ENCODE data around the gene CEP112. TPM values are rescaled to one million over a fixed set of nuclear protein-coding genes. Genes with fewer than 3 reads are reported as not detected.

Gene CEP112
- total and polyA plus RNA-seq, 9 of the 15 experiments (the other 6 are each of a cell fraction or from before 2014, with no cell fraction given): 0.84 TPM; not detected in 8

- H2AFZ ChIP-seq (ENCODE audit: low read depth, low read length): no peak overlapping the region
- POLR2A ChIA-PET: no interaction called here
- 0% methylated on average over 1 of the region's 1 CpG for WGBS (ENCODE audit: insufficient coverage, low coverage, missing lambda C conversion rate)
- no peak overlapping the region for H3K9ac ChIP-seq (ENCODE audit: insufficient read depth in 1 of 2, low read depth in 2 of 2, low read length in 2 of 2)
- no peaks in the 10 kb centered on the region for H3K4me1 ChIP-seq (replicated peaks in 1 of 2; ENCODE audit: control insufficient read depth in 2 of 2, insufficient read depth in 2 of 2, low read length in 2 of 2)
- no peaks in the 10 kb centered on the region for H3K9me3 ChIP-seq (replicated peaks; ENCODE audit: control insufficient read depth, insufficient read depth, low read depth, low read length)
- H3K9me1 ChIP-seq (ENCODE audit: control insufficient read depth, insufficient read depth, low read length): no peaks in the 10 kb centered on the region
- H3K79me2 ChIP-seq (ENCODE audit: control insufficient read depth, insufficient read depth, low read length): no peaks in the 10 kb centered on the region
- H3K4me2 ChIP-seq (ENCODE audit: insufficient read depth, low read length): no peak overlapping the region
- CTCF ChIA-PET (ENCODE audit: low intra/inter-chr PET ratio): no interaction called here
- no peak overlapping the region for H3K4me3 ChIP-seq
- no peaks in the 10 kb centered on the region for H4K20me1 ChIP-seq (replicated peaks; ENCODE audit: control insufficient read depth, insufficient read depth, low read length)
- no peaks in the 10 kb centered on the region for H3K27me3 ChIP-seq (ENCODE audit: control insufficient read depth in 2 of 2, insufficient read depth in 2 of 2, low read length in 2 of 2)
- DNase-seq (ENCODE audit: extremely low read depth in 1 of 4, low spot score in 3 of 4) (no peak), FAIRE-seq (no peak), ATAC-seq (no peak)
- intact Hi-C loops (cut with micrococcal nuclease) (no loop called here), in situ Hi-C loops (cut with MboI) (no loop called here)
- no TSS peak for BruUV-seq (replicated peaks)
- TF ChIP-seq MEF2A (IDR thresholded peaks at IDR 0.05; ENCODE audit: control insufficient read depth, low read depth, low read length): no peak
- TF ChIP-seq FOXA3 (CRISPR knock-in tag; conservative IDR thresholded peaks at IDR 0.05 in 1 of 2, IDR thresholded peaks at IDR 0.05 in 1 of 2): no peak
- TF ChIP-seq EGR1 (conservative IDR thresholded peaks at IDR 0.05): no peak
- TF ChIP-seq ZNF121 (CRISPR knock-in tag; conservative IDR thresholded peaks at IDR 0.05): no peak
- TF ChIP-seq HOMEZ (CRISPR knock-in tag; IDR thresholded peaks at IDR 0.05): no peak
- TF ChIP-seq CXXC5 (CRISPR knock-in tag; IDR thresholded peaks at IDR 0.05): no peak
- TF ChIP-seq CCAR2 (IDR thresholded peaks at IDR 0.05; ENCODE audit: low read depth, low read length): no peak
- no peak for TF ChIP-seq TOE1 (IDR thresholded peaks at IDR 0.05; ENCODE audit: borderline replicate concordance)
- no peak for TF ChIP-seq TOE1 (CRISPR knock-in tag; IDR thresholded peaks at IDR 0.05; ENCODE audit: borderline replicate concordance, low read depth)
- TF ChIP-seq ZNF699 (CRISPR knock-in tag; IDR thresholded peaks at IDR 0.05; ENCODE audit: insufficient replicate concordance): no peak
- no peak for TF ChIP-seq CAMTA2 (CRISPR knock-in tag; conservative IDR thresholded peaks at IDR 0.05)
- TF ChIP-seq ZNF766 (CRISPR knock-in tag; conservative IDR thresholded peaks at IDR 0.05): no peak
- TF ChIP-seq SMC3 (conservative IDR thresholded peaks at IDR 0.05; ENCODE audit: insufficient read depth, low read depth, low read length): no peak
- TF ChIP-seq HCFC1 (IDR thresholded peaks at IDR 0.05; ENCODE audit: low read depth, low read length): no peak
- no peak for TF ChIP-seq DDX20 (tag; IDR thresholded peaks at IDR 0.05; ENCODE audit: low read depth)
- no peak for TF ChIP-seq SLC30A9 (CRISPR knock-in tag; IDR thresholded peaks at IDR 0.05)
- no peak for TF ChIP-seq ZNF197 (CRISPR knock-in tag; IDR thresholded peaks at IDR 0.05; ENCODE audit: low read depth)
- TF ChIP-seq SREBF2 (CRISPR knock-in tag; IDR thresholded peaks at IDR 0.05): no peak
- TF ChIP-seq RBM14 (IDR thresholded peaks at IDR 0.05; ENCODE audit: borderline replicate concordance, insufficient read depth, low read depth, low read length): no peak
- H3K36me3 ChIP-seq (ENCODE audit: control insufficient read depth, insufficient read depth, low read length): no peaks in the 10 kb centered on the region
- H3K27ac ChIP-seq (ENCODE audit: extremely low read depth, low read depth, low read length): no peak overlapping the region
Observed at GRCh38 chr17:66008680-66009079, 183.3 kb downstream of the CEP112 start.
